Esophagus squamous epithelium (tissue), 5 donors: ENCODE data around the gene RALGAPA1. TPM values are rescaled to one million over a fixed set of nuclear protein-coding genes. Genes with fewer than 3 reads are reported as not detected.

Experiments used
- DNase-seq: peaks from one replicate; lab custom pipeline; 2025; lab: John Stamatoyannopoulos, UW
- H3K27ac ChIP-seq, 4 donors: fragments of 200-600 bp; sonication (generic); one replicate each; pipeline ENCODE4 v1.5.1; 2016 to 2019; ENCODE audit warnings: mild to moderate bottlenecking in 1 of 4
- H3K27me3 ChIP-seq, 4 donors: fragments of 200-600 bp; sonication (generic); 1 replicate in 3 of 4; 2 replicates in 1 of 4; pipeline versions ENCODE4 v1.5.1 to v1.6.0; 2017 to 2021; ENCODE audit warnings: antibody characterized with exemption in 1 of 4
- H3K36me3 ChIP-seq, 3 donors: fragments of 200-600 bp; sonication (generic); one replicate each; pipeline ENCODE4 v1.5.1; 2016 to 2019
- H3K4me1 ChIP-seq, 3 donors: fragments of 200-600 bp; sonication (generic); one replicate each; pipeline ENCODE4 v1.5.1; 2017 to 2019
- H3K4me3 ChIP-seq, 4 donors: fragments of 200-600 bp; sonication (generic); 1 replicate in 3 of 4; 2 replicates in 1 of 4; pipeline ENCODE4 v1.5.1; 2016 to 2019; ENCODE audit warnings: mild to moderate bottlenecking in 2 of 4, moderate library complexity in 1 of 4
- H3K9me3 ChIP-seq, 3 donors: fragments of 200-600 bp; sonication (generic); one replicate each; pipeline ENCODE4 v1.5.1; 2016 to 2019
- POLR2A ChIP-seq, 4 donors: fragments of 450-650 bp; IDR thresholded peaks; one replicate each; pipeline ENCODE4 v1.6.1; 2017; ENCODE audit warnings: antibody characterized with exemption in 4 of 4, mild to moderate bottlenecking in 4 of 4, moderate library complexity in 3 of 4
- WGBS, 2 donors: methylation state at CpG; one replicate each; pipeline ENCODE4 v1.1.5; 2018; 5-methylcytosine and 5-hydroxymethylcytosine counted together
- intact Hi-C: fragments of 100-400 bp; cut with DNase I; formaldehyde crosslinking; loops from one replicate; pipeline ENCODE4 v1.15.0; 2022
- total RNA-seq, 4 donors: library from RNA; depleted of rRNA; stranded (reverse); fragments of >200 nt; gene quantifications; one replicate each; pipeline ENCODE4 v1.1.0, GENCODE V29; 2016
- TF ChIP-seq, protein P1 (sequence below), 6 experiments: fragments of 450-650 bp in 4 of 6; fragments of 200-600 bp in 2 of 6; sonication (generic) in 2 of 6; IDR thresholded peaks; one replicate each; pipeline ENCODE4 v1.5.1; 2016 to 2019; ENCODE audit warnings: antibody characterized with exemption in 6 of 6, mild to moderate bottlenecking in 4 of 6, moderate library complexity in 4 of 6
- donor health status: DM: yes; HTN: yes; CAD: no.

Gene RALGAPA1
- total RNA-seq, 4 donors from 2014 or later = 22.5 to 78.6 (median 39.8) TPM

DNA sequence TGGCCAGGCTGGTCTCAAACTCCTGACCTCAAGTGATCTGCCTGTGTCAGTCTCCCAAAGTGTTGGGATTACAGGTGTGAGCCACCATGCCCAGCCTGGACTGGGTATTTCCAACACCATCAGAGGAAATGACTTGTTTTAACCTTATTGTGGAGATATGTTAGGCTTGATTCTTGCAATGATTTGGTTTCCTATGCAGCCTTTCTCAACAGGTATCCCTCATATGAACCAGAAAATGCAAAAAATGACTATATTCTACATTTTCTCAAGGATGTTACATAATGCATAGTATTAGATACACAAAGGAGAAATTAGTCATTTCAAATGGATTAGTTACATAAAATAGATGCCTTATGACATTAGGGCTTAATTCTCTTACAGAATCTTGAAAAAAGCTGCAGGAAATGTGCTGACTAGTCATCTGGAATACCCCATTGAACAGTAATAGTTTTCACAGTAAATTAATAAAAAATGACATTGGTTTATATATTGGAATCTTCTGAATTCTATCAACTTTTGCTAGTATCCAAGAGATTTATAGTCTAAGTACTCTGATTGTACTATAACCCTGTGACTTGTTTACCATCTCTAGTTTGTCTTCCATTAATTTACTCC, 142.6 kb downstream of the RALGAPA1 start:
- no peaks in the 10 kb centered on the region for H3K9me3 ChIP-seq
- intact Hi-C loops = no loop called here
- no peak overlapping the region for H3K27ac ChIP-seq
- H3K36me3 ChIP-seq = peaks cover 0 to 88% (median 0%) of the 10 kb centered on the region in 3 donors
- H3K4me3 ChIP-seq = no peak overlapping the region
- no peak for DNase-seq
- TF ChIP-seq, protein P1, sequence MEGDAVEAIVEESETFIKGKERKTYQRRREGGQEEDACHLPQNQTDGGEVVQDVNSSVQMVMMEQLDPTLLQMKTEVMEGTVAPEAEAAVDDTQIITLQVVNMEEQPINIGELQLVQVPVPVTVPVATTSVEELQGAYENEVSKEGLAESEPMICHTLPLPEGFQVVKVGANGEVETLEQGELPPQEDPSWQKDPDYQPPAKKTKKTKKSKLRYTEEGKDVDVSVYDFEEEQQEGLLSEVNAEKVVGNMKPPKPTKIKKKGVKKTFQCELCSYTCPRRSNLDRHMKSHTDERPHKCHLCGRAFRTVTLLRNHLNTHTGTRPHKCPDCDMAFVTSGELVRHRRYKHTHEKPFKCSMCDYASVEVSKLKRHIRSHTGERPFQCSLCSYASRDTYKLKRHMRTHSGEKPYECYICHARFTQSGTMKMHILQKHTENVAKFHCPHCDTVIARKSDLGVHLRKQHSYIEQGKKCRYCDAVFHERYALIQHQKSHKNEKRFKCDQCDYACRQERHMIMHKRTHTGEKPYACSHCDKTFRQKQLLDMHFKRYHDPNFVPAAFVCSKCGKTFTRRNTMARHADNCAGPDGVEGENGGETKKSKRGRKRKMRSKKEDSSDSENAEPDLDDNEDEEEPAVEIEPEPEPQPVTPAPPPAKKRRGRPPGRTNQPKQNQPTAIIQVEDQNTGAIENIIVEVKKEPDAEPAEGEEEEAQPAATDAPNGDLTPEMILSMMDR (IDR thresholded peaks at IDR 0.05) = no peak
- no peak for TF ChIP-seq POLR2A (IDR thresholded peaks at IDR 0.05)
- no peaks in the 10 kb centered on the region for H3K27me3 ChIP-seq
- peaks cover 0 to 12% (median 3%) of the 10 kb centered on the region in 3 donors for H3K4me1 ChIP-seq

DNA sequence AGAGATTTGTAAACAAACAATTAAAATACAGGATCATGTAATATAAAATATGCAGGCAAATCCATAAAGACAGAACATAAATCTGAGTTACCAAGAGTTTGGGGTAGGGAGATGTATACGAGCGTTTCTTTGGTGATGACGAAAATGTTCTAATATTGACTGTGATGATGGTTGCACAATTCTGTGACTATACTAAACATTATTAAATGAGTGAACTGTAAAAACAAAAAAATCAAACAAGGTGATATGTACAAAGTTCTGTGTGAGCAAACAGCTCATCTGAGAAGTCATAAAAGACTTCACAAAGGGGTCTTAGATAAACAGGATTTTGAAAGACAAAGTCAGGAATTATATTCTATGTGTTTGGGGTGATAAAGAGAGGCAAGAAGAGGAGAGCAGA, 147.2 kb downstream of the RALGAPA1 start:
- no peak overlapping the region for H3K27ac ChIP-seq
- 88 to 93% methylated on average over 3 of the region's 3 CpGs for WGBS, 2 donors
- H3K27me3 ChIP-seq = no peaks in the 10 kb centered on the region
- peaks cover 0 to 79% (median 0%) of the 10 kb centered on the region in 3 donors for H3K36me3 ChIP-seq
- intact Hi-C loops = no loop called here
- no peak overlapping the region for H3K4me3 ChIP-seq
- no peak for DNase-seq
- TF ChIP-seq, protein P1 (IDR thresholded peaks at IDR 0.05) = no peak
- no peak for TF ChIP-seq POLR2A (IDR thresholded peaks at IDR 0.05)
- H3K9me3 ChIP-seq = no peaks in the 10 kb centered on the region
- H3K4me1 ChIP-seq = no peaks in the 10 kb centered on the region

DNA sequence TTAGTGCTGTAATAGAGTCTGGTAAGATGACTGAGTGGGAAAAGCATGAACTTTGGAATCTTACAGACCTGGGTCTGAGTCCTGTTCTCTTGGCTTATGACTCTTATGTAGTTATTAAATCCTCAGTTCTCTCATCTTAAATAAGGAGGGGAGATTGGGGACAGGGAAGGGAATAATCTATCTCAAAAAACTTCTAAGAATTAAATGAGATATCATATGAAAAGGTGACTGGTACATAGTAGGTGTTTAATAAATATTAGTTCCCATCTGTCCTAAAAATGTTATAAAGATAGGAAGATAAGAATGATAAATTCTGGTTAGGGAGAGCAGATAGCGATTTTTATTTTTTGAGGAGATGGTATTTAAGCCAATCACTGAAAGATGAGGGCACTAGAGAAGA, 156.1 kb downstream of the RALGAPA1 start:
- no peak for TF ChIP-seq POLR2A (IDR thresholded peaks at IDR 0.05)
- TF ChIP-seq, protein P1 (IDR thresholded peaks at IDR 0.05) = no peak
- no peaks in the 10 kb centered on the region for H3K27me3 ChIP-seq
- no peak for DNase-seq
- 97 to 100% methylated on average over 1 of the region's 1 CpG for WGBS, 2 donors
- H3K4me3 ChIP-seq = no peak overlapping the region
- H3K36me3 ChIP-seq = peaks cover 0 to 87% (median 4%) of the 10 kb centered on the region in 3 donors
- intact Hi-C loops = no loop called here
- H3K4me1 ChIP-seq = no peaks in the 10 kb centered on the region
- H3K27ac ChIP-seq = no peak overlapping the region
- no peaks in the 10 kb centered on the region for H3K9me3 ChIP-seq

DNA sequence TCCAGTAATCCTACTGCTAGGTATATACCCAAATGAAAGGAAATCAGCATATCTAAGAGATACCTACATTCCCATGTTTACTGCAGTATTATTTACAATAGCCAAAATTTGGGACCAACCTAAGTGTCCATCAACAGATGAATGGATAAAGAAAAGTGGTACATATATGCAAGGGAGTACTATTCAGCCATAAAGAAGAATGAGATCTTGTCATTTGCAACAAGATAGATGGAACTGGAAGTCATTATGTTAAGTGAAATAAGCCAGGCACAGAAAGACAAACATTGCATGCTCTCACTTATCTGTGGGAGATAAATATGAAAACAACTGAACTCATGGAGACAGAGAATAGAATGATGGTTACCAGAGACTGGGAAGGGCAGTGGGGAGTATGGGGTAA, 165.6 kb downstream of the RALGAPA1 start:
- Histone ChIP-seq H3K27ac (no peak overlapping the region), H3K27me3 (no peaks in the 10 kb centered on the region), H3K4me3 (no peak overlapping the region), H3K36me3 (peaks cover 0 to 89% (median 9%) of the 10 kb centered on the region in 3 donors), H3K4me1 (no peaks in the 10 kb centered on the region), H3K9me3 (peaks cover 0 to 10% (median 0%) of the 10 kb centered on the region in 3 donors)
- intact Hi-C loops = no loop called here
- no peak for DNase-seq
- TF ChIP-seq, protein P1 (IDR thresholded peaks at IDR 0.05) = no peak
- TF ChIP-seq POLR2A (IDR thresholded peaks at IDR 0.05) = no peak

DNA sequence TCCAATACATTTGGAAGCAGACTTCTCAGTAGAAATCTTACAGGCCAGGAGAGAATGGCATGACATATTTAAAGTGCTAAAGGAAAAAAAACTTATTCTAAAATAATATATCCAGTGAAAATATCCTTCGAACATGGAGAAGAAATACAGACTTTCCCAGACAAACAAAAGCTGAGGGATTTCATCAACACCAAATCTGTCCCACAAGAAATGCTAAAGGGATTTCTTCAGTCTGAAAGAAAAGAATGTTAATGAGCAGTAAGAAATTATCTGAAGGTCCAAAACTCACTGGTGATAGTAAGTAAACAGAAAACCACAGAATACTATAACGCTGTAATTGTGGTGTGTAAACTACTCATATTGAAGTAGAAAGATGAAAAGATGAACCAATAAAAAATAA, 171.2 kb downstream of the RALGAPA1 start:
- intact Hi-C loops = no loop called here
- 91 to 95% methylated on average over 2 of the region's 2 CpGs for whole genome bisulfite sequencing, 2 donors
- no peaks in the 10 kb centered on the region for H3K27me3 ChIP-seq
- H3K9me3 ChIP-seq = peaks cover 0 to 8% (median 0%) of the 10 kb centered on the region in 3 donors
- no peak overlapping the region for H3K4me3 ChIP-seq
- peaks cover 0 to 3% (median 0%) of the 10 kb centered on the region in 3 donors for H3K4me1 ChIP-seq
- no peak overlapping the region for H3K27ac ChIP-seq
- no peak for TF ChIP-seq POLR2A (IDR thresholded peaks at IDR 0.05)
- TF ChIP-seq, protein P1 (IDR thresholded peaks at IDR 0.05) = no peak
- peaks cover 0 to 86% (median 7%) of the 10 kb centered on the region in 3 donors for H3K36me3 ChIP-seq
- no peak for DNase-seq
